K562 (cell line): Measurements from ENCODE around the gene KLHL12. TPM values are rescaled to one million over a fixed set of nuclear protein-coding genes. Genes with fewer than 3 reads are reported as not detected.

Experiments used
- ATAC-seq: fragments of 200-7000 bp; cut with Tn5 transposase; 3 replicates; pipeline ENCODE4 v1.9.1; 2020; ENCODE audit warnings: moderate library complexity
- BruUV-seq: library from RNA; stranded (reverse); fragments of 400-500 nt; replicated peaks from 2 replicates; lab custom pipeline; 2021; lab: Mats Ljungman, UMichigan
- CTCF ChIA-PET: fragments of 300-600 bp; formaldehyde crosslinking; extraction: SDS; loops from one replicate; lab custom pipeline; 2021; ENCODE audit warnings: low intra/inter-chr PET ratio; lab: Yijun Ruan, JAX
- POLR2A ChIA-PET: fragments of 300-600, 350-650 bp; sonication (Branson Sonifier 250); formaldehyde crosslinking; extraction: SDS; loops from one replicate; lab custom pipeline; 2021; ENCODE audit warnings: antibody characterized with exemption, inconsistent platforms; lab: Yijun Ruan, JAX
- DNase-seq, 4 experiments: peaks; one replicate each; pipeline versions ENCODE4 v3.0.0 to v3.0.0-alpha.2; 2011 to 2018; ENCODE audit warnings: low spot score in 3 of 4, mixed read lengths in 3 of 4; ENCODE audit errors: extremely low read depth in 1 of 4
- FAIRE-seq: peaks from 2 replicates; lab custom pipeline; 2011; peaks lifted over from hg19 to GRCh38; lab: Jason Lieb, UNC
- H2AFZ ChIP-seq: 2 replicates; pipeline ENCODE4 v1.6.0; 2011; ENCODE audit warnings: low read depth, low read length, control low read depth, inconsistent platforms
- H3K27ac ChIP-seq: fragments of 200-600 bp; 3 replicates; pipeline ENCODE4 v1.8.0; 2011; ENCODE audit warnings: low read depth, mild to moderate bottlenecking, control low read depth, inconsistent platforms, low read length, moderate library complexity, mixed read lengths; ENCODE audit errors: extremely low read depth
- H3K27me3 ChIP-seq, 2 experiments: fragments of 300-600 bp in 1 of 2; 2 replicates in 1 of 2; 3 replicates in 1 of 2; pipeline versions ENCODE4 v1.6.0 to v1.8.0; 2011; ENCODE audit warnings: inconsistent platforms in 2 of 2, low read length in 2 of 2, mild to moderate bottlenecking in 1 of 2, mixed read lengths in 1 of 2, moderate library complexity in 1 of 2; ENCODE audit not compliant: control insufficient read depth in 2 of 2, insufficient read depth in 2 of 2
- H3K36me3 ChIP-seq: fragments of 300-600 bp; 3 replicates; pipeline ENCODE4 v1.8.0; 2011; ENCODE audit warnings: mild to moderate bottlenecking, low read length, inconsistent platforms; ENCODE audit not compliant: control insufficient read depth, insufficient read depth
- H3K4me1 ChIP-seq, 2 experiments: fragments of 200-600 bp in 1 of 2; replicated peaks in 1 of 2; 2 replicates in 1 of 2; 3 replicates in 1 of 2; pipeline versions ENCODE4 v1.5.1 to v1.8.0; 2011; ENCODE audit warnings: inconsistent platforms in 2 of 2, low read length in 2 of 2, mild to moderate bottlenecking in 1 of 2, mixed read lengths in 1 of 2, moderate library complexity in 1 of 2; ENCODE audit not compliant: control insufficient read depth in 2 of 2, insufficient read depth in 2 of 2
- H3K4me2 ChIP-seq: 2 replicates; pipeline ENCODE4 v1.6.1; 2011; ENCODE audit warnings: low read length, control low read depth, inconsistent platforms, mixed read lengths; ENCODE audit not compliant: insufficient read depth
- H3K4me3 ChIP-seq: fragments of 200-600 bp; sonication (generic), shearing (Covaris generic); 2 replicates; pipeline ENCODE4 v1.5.1; 2016; ENCODE audit warnings: control low read depth, inconsistent platforms
- H3K79me2 ChIP-seq: fragments of 200-600 bp; 3 replicates; pipeline ENCODE4 v1.8.0; 2011; ENCODE audit warnings: low read length, inconsistent platforms; ENCODE audit not compliant: control insufficient read depth, insufficient read depth
- H3K9ac ChIP-seq, 2 experiments: 2 replicates each; pipeline versions ENCODE4 v1.6.0 to v1.6.1; 2011; ENCODE audit warnings: low read depth in 2 of 2, low read length in 2 of 2, control low read depth in 1 of 2, inconsistent platforms in 1 of 2, mild to moderate bottlenecking in 1 of 2, mixed read lengths in 1 of 2; ENCODE audit not compliant: insufficient read depth in 1 of 2
- H3K9me1 ChIP-seq: one replicate; pipeline ENCODE4 v1.6.0; 2011; ENCODE audit warnings: inconsistent platforms, mild to moderate bottlenecking, low read length, moderate library complexity; ENCODE audit not compliant: control insufficient read depth, insufficient read depth
- H3K9me3 ChIP-seq: replicated peaks from 2 replicates; pipeline ENCODE4 v1.5.1; 2011; ENCODE audit warnings: low read depth, low read length, inconsistent platforms; ENCODE audit not compliant: control insufficient read depth, insufficient read depth
- H4K20me1 ChIP-seq: replicated peaks from 2 replicates; pipeline ENCODE4 v1.6.1; 2011; ENCODE audit warnings: low read length, inconsistent platforms, mixed read lengths; ENCODE audit not compliant: control insufficient read depth, insufficient read depth
- CCNT2 ChIP-seq: IDR thresholded peaks from 2 replicates; pipeline ENCODE4 v1.6.1; 2011; ENCODE audit warnings: borderline replicate concordance, low read depth, mild to moderate bottlenecking, moderate library complexity, mixed read lengths, low read length; ENCODE audit not compliant: insufficient read length; ENCODE audit errors: extremely low read depth
- HDAC3 ChIP-seq: fragments of 450-650 bp; IDR thresholded peaks from 2 replicates; pipeline ENCODE4 v1.6.1; 2018; ENCODE audit warnings: borderline replicate concordance, mild to moderate bottlenecking, moderate library complexity; ENCODE audit not compliant: partially characterized antibody
- KAT2B ChIP-seq: IDR thresholded peaks from one replicate; pipeline ENCODE4 v1.6.1; 2012; ENCODE audit warnings: low read depth, mild to moderate bottlenecking, control low read depth, inconsistent platforms, low read length, moderate library complexity
- MIER1 ChIP-seq: fragments of 450-650 bp; IDR thresholded peaks from 2 replicates; pipeline ENCODE4 v1.6.1; 2016; ENCODE audit warnings: antibody characterized with exemption, mild to moderate bottlenecking, low read depth
- MYC ChIP-seq, 2 experiments: fragments of 250-450 bp in 1 of 2; sonication (Bioruptor Pico) in 1 of 2; IDR thresholded peaks; 2 replicates each; pipeline versions ENCODE4 v1.5.1 to v1.6.1; 2012 to 2021; ENCODE audit warnings: low read depth in 2 of 2, borderline replicate concordance in 1 of 2, improper control_type of control experiment in 1 of 2, low read length in 1 of 2, mild to moderate bottlenecking in 1 of 2, moderate library complexity in 1 of 2
- RAD21 ChIP-seq, 2 experiments: fragments of 250-450 bp in 1 of 2; fragments of 450-650 bp in 1 of 2; sonication (Bioruptor Pico) in 1 of 2; formaldehyde crosslinking in 1 of 2; IDR thresholded peaks in 1 of 2; conservative IDR thresholded peaks in 1 of 2; 2 replicates each; pipeline versions ENCODE4 v1.4.0 to v1.8.0; 2020 to 2022; ENCODE audit warnings: mild to moderate bottlenecking in 2 of 2, moderate library complexity in 1 of 2
- SREBF1 ChIP-seq: fragments of 150-350 bp; IDR thresholded peaks from 2 replicates; pipeline ENCODE4 v1.6.1; 2014; ENCODE audit warnings: antibody characterized with exemption, low read depth, low read length, borderline replicate concordance
- YY1 ChIP-seq, 3 experiments: IDR thresholded peaks; 2 replicates each; pipeline ENCODE4 v1.6.1; 2011; ENCODE audit warnings: low read length in 2 of 3, mild to moderate bottlenecking in 2 of 3, moderate library complexity in 2 of 3, borderline replicate concordance in 1 of 3, control low read depth in 1 of 3, low read depth in 1 of 3; ENCODE audit not compliant: insufficient read depth in 3 of 3, insufficient replicate concordance in 2 of 3, control insufficient read depth in 1 of 3, insufficient read length in 1 of 3; ENCODE audit errors: extremely low read depth in 1 of 3
- ZC3H11A ChIP-seq: IDR thresholded peaks from 2 replicates; pipeline ENCODE4 v1.6.1; 2012; ENCODE audit warnings: low read depth, low read length, improper control_type of control experiment
- ZNF239 ChIP-seq: fragments of 250-450 bp; sonication (Bioruptor Pico); IDR thresholded peaks from 2 replicates; pipeline ENCODE4 v1.4.0; 2020; ENCODE audit warnings: mild to moderate bottlenecking
- ZNF282 ChIP-seq: sonication (generic); formaldehyde crosslinking; IDR thresholded peaks from 2 replicates; pipeline ENCODE4 v1.8.1; 2023; ENCODE audit warnings: missing genetic modification reagents
- ZNF512 ChIP-seq: IDR thresholded peaks from 2 replicates; pipeline ENCODE4 v1.6.1; 2016; ENCODE audit warnings: missing genetic modification characterization, missing compliant biosample characterization
- ZNF57 ChIP-seq: fragments of 450-650 bp; formaldehyde crosslinking; IDR thresholded peaks from 2 replicates; pipeline ENCODE4 v1.4.0; 2020; ENCODE audit warnings: mild to moderate bottlenecking, moderate library complexity
- ZNF764 ChIP-seq: fragments of 250-450 bp; sonication (Bioruptor Pico); IDR thresholded peaks from 2 replicates; pipeline ENCODE4 v1.4.0; 2020; ENCODE audit warnings: low read depth, mild to moderate bottlenecking, moderate library complexity
- WGBS: fragments of 100-300 bp; shearing (Covaris generic); methylation state at CpG from one replicate; pipeline ENCODE4 v1.1.6; 2016; ENCODE audit warnings: low coverage, mixed read lengths; ENCODE audit not compliant: insufficient coverage; ENCODE audit errors: missing lambda C conversion rate; 5-methylcytosine and 5-hydroxymethylcytosine counted together
- in situ Hi-C: fragments of 300-500 bp; cut with MboI; formaldehyde crosslinking; loops from 4 replicates; pipeline ENCODE4 v1.15.0; 2018; ENCODE audit warnings: inconsistent platforms, mixed read lengths
- intact Hi-C: fragments of 100-400 bp; cut with micrococcal nuclease; formaldehyde crosslinking; loops from 2 replicates; pipeline ENCODE4 v1.14.2; 2022
- polyA plus RNA-seq, 8 experiments: library from polyadenylated mRNA; depleted of rRNA in 4 of 8; stranded (reverse) in 5 of 8; unstranded in 3 of 8; fragments of >200 nt; fragmentation: Nextera tagmentation in 2 of 8; fragmentation: Illumina TruSeq in 1 of 8; extraction: Ambion mirVana in 2 of 8; extraction: Trizol in 1 of 8; gene quantifications; 2 replicates each; pipeline versions ENCODE4 v1.2.1 to v1.2.3, GENCODE V29; 2011 to 2014; ENCODE audit warnings: inconsistent platforms in 1 of 8, missing spikeins in 1 of 8
- total RNA-seq, 7 experiments: library from RNA; depleted of rRNA in 6 of 7; stranded (reverse); fragments of >200 nt in 6 of 7; fragmentation: Illumina TruSeq in 2 of 7; extraction: Trizol in 2 of 7; gene quantifications; 2 replicates each; pipeline versions ENCODE4 v1.2.1 to v1.2.3, GENCODE V29; 2011 to 2021; ENCODE audit warnings: low replicate concordance in 1 of 7

Gene KLHL12
- total and polyA plus RNA-seq, 9 of the 15 experiments (the other 6 are each of a cell fraction or from before 2014, with no cell fraction given), result 23.1 to 85.1 (median 35.0) TPM

GRCh38 chr1:202944438-202944921 is 17.4 kb upstream of the KLHL12 start (continued):
- TF ChIP-seq RAD21 (CRISPR knock-in tag; conservative IDR thresholded peaks at IDR 0.05 in 1 of 2, IDR thresholded peaks at IDR 0.05 in 1 of 2) (no peak), CCNT2 (peak; percentile 72)
- TF ChIP-seq, all 486 proteins: peak for 105

GRCh38 chr1:202942426-202942825 is 15.4 kb upstream of the KLHL12 start:
- Histone ChIP-seq H3K27ac (no peak overlapping the region), H3K27me3 (no peaks in the 10 kb centered on the region), H3K4me3 (no peak overlapping the region), H3K9me1 (no peaks in the 10 kb centered on the region), H4K20me1 (no peaks in the 10 kb centered on the region; the same call in 1 of the 2 replicates), H3K36me3 (peaks cover 67% of the 10 kb centered on the region), H3K4me1 (peaks cover 2 to 40% of the 10 kb centered on the region in 2 experiments; a peak in 3 of 5 replicates), H3K9ac (no peak overlapping the region), H2AFZ (no peak overlapping the region), H3K9me3 (no peaks in the 10 kb centered on the region), H3K4me2 (no peak overlapping the region), H3K79me2 (peaks cover 7% of the 10 kb centered on the region; the same call in 1 of the 3 replicates)
- WGBS, result 92% methylated on average over 1 of the region's 1 CpG
- no peak for TF ChIP-seq HDAC3
- TF ChIP-seq ZNF57 (CRISPR knock-in tag), result no peak
- TF ChIP-seq MYC (IDR thresholded peaks at IDR 0.05; ENCODE audit: low read depth, low read length), result no peak
- no peak for TF ChIP-seq MYC (CRISPR knock-in tag; IDR thresholded peaks at IDR 0.05; ENCODE audit: borderline replicate concordance, low read depth)
- no peak for TF ChIP-seq MIER1
- no peak for TF ChIP-seq ZNF512 (tag)
- TF ChIP-seq SREBF1, result no peak
- TF ChIP-seq ZNF239 (CRISPR knock-in tag), result no peak
- TF ChIP-seq ZNF282 (CRISPR knock-in tag), result no peak
- no peak for TF ChIP-seq YY1 (IDR thresholded peaks at IDR 0.05; ENCODE audit: borderline replicate concordance in 1 of 3, control insufficient read depth in 1 of 3, extremely low read depth in 1 of 3, insufficient read depth in 3 of 3, insufficient read length in 1 of 3, insufficient replicate concordance in 2 of 3, low read depth in 1 of 3, low read length in 2 of 3)
- TF ChIP-seq KAT2B, result no peak
- TF ChIP-seq ZC3H11A, result no peak
- no peak for TF ChIP-seq ZNF764 (CRISPR knock-in tag)
- FAIRE-seq (no peak), ATAC-seq (no peak), DNase-seq (no peak)
- POLR2A ChIA-PET, result interaction anchor here (0.9 to 5.8 kb wide), 5 partner anchors 9 to 79 kb away, joined by 3 to 65 read pairs (median 6); no protein-coding TSS in a partner anchor
- CTCF ChIA-PET, result no interaction called here
- in situ Hi-C loops, result no loop called here
- BruUV-seq, result no TSS peak
- intact Hi-C loops, result no loop called here
